HEK293 (cell line): ENCODE results near the gene NEMP2.

Source experiments
- CTCF ChIA-PET: fragments of 350-600 bp; formaldehyde crosslinking; extraction: SDS; loops from one replicate; lab custom pipeline; 2021; ENCODE audit warnings: antibody characterized with exemption; lab: Yijun Ruan, JAX
- POLR2A ChIA-PET: fragments of 300-600 bp; formaldehyde crosslinking; extraction: SDS; loops from one replicate; lab custom pipeline; 2020; ENCODE audit warnings: antibody characterized with exemption, inconsistent platforms; lab: Yijun Ruan, JAX
- H3K27ac ChIP-seq: fragments of 200-500 bp; sonication (Bioruptor generic); 2 replicates; pipeline ENCODE4 v1.5.1; 2014; ENCODE audit warnings: low read depth, low read length, control low read depth, inconsistent platforms; ENCODE audit errors: extremely low read depth
- H3K36me3 ChIP-seq, 2 experiments: fragments of 200-500 bp in 1 of 2; sonication (Bioruptor generic) in 1 of 2; 1 replicate in 1 of 2; 2 replicates in 1 of 2; pipeline ENCODE4 v1.5.1; 2014 to 2017; ENCODE audit warnings: inconsistent platforms in 2 of 2, low read length in 2 of 2; ENCODE audit not compliant: control insufficient read depth in 2 of 2, insufficient read depth in 1 of 2
- H3K4me1 ChIP-seq: fragments of 200-500 bp; sonication (Bioruptor generic); 2 replicates; pipeline ENCODE4 v1.5.1; 2014; ENCODE audit warnings: mild to moderate bottlenecking, low read length, inconsistent platforms; ENCODE audit not compliant: control insufficient read depth, insufficient read depth
- H3K4me3 ChIP-seq: 2 replicates; pipeline ENCODE4 v1.5.1; 2011; ENCODE audit warnings: low read depth, mild to moderate bottlenecking, control low read depth, low read length, moderate library complexity
- H3K9me3 ChIP-seq: fragments of 200-500 bp; sonication (Bioruptor generic); 2 replicates; pipeline ENCODE4 v1.5.1; 2014; ENCODE audit warnings: low read depth, low read length, inconsistent platforms; ENCODE audit not compliant: control insufficient read depth, insufficient read depth
- MEIS1 ChIP-seq: sonication (generic); formaldehyde crosslinking; IDR thresholded peaks from 2 replicates; pipeline ENCODE4 v1.8.1; 2022; ENCODE audit warnings: missing genetic modification reagents, mild to moderate bottlenecking, borderline replicate concordance
- REPIN1 ChIP-seq: fragments of 450-650 bp; formaldehyde crosslinking; IDR thresholded peaks from 2 replicates; pipeline ENCODE4 v1.5.1; 2017; ENCODE audit warnings: missing biosample characterization, missing genetic modification characterization, low read depth
- YY2 ChIP-seq: fragments of 450-650 bp; formaldehyde crosslinking; IDR thresholded peaks from 2 replicates; pipeline ENCODE4 v1.5.1; 2016; ENCODE audit warnings: missing biosample characterization, missing genetic modification characterization
- ZIC2 ChIP-seq: fragments of 450-650 bp; formaldehyde crosslinking; IDR thresholded peaks from 2 replicates; pipeline ENCODE4 v1.5.1; 2016; ENCODE audit warnings: missing biosample characterization, missing genetic modification characterization
- ZNF140 ChIP-seq: fragments of 450-650 bp; formaldehyde crosslinking; IDR thresholded peaks from 2 replicates; pipeline ENCODE4 v1.5.1; 2016; ENCODE audit warnings: missing biosample characterization, missing genetic modification characterization
- ZNF19 ChIP-seq: fragments of 450-650 bp; formaldehyde crosslinking; IDR thresholded peaks from 2 replicates; pipeline ENCODE4; 2016; ENCODE audit warnings: missing biosample characterization, missing genetic modification characterization, low read depth
- ZNF2 ChIP-seq: fragments of 450-650 bp; formaldehyde crosslinking; IDR thresholded peaks from 2 replicates; pipeline ENCODE4 v1.5.1; 2016; ENCODE audit warnings: missing biosample characterization, missing genetic modification characterization
- ZNF248 ChIP-seq: fragments of 450-650 bp; formaldehyde crosslinking; IDR thresholded peaks from 2 replicates; pipeline ENCODE4 v1.5.1; 2017; ENCODE audit warnings: missing biosample characterization, missing genetic modification characterization
- ZNF510 ChIP-seq: fragments of 450-650 bp; formaldehyde crosslinking; IDR thresholded peaks from 2 replicates; pipeline ENCODE4 v1.5.1; 2018; ENCODE audit warnings: mild to moderate bottlenecking, missing genetic modification characterization, missing biosample characterization; ENCODE audit not compliant: insufficient replicate concordance
- ZNF555 ChIP-seq: fragments of 450-650 bp; formaldehyde crosslinking; conservative IDR thresholded peaks from 2 replicates; pipeline ENCODE4 v1.5.1; 2017; ENCODE audit warnings: missing biosample characterization, mild to moderate bottlenecking, missing genetic modification characterization, inconsistent platforms
- ZNF623 ChIP-seq: fragments of 450-650 bp; formaldehyde crosslinking; IDR thresholded peaks from 2 replicates; pipeline ENCODE4 v1.5.1; 2016; ENCODE audit warnings: missing biosample characterization, missing genetic modification characterization
- ZNF660 ChIP-seq: fragments of 450-650 bp; IDR thresholded peaks from 2 replicates; pipeline ENCODE4 v1.5.1; 2018; ENCODE audit warnings: missing biosample characterization, mild to moderate bottlenecking, missing genetic modification characterization
- ZNF677 ChIP-seq: fragments of 450-650 bp; IDR thresholded peaks from 2 replicates; pipeline ENCODE4 v1.5.0; 2018; ENCODE audit warnings: missing biosample characterization, mild to moderate bottlenecking, missing genetic modification characterization, moderate library complexity
- ZNF785 ChIP-seq: fragments of 450-650 bp; formaldehyde crosslinking; IDR thresholded peaks from 2 replicates; pipeline ENCODE4 v1.5.1; 2016; ENCODE audit warnings: missing biosample characterization, missing genetic modification characterization
- ZSCAN30 ChIP-seq: fragments of 450-650 bp; IDR thresholded peaks from 2 replicates; pipeline ENCODE4 v1.5.1; 2018; ENCODE audit warnings: missing biosample characterization, mild to moderate bottlenecking, missing genetic modification characterization, moderate library complexity
- TF ChIP-seq, protein P1 (sequence below): fragments of 450-650 bp; formaldehyde crosslinking; IDR thresholded peaks from 2 replicates; pipeline ENCODE4 v1.5.1; 2016; ENCODE audit warnings: missing biosample characterization, missing genetic modification characterization, low read depth
- TF ChIP-seq, protein P2 (sequence below): fragments of 450-650 bp; formaldehyde crosslinking; IDR thresholded peaks from 2 replicates; pipeline ENCODE4 v1.5.1; 2016; ENCODE audit warnings: missing biosample characterization, missing genetic modification characterization
- TF ChIP-seq, protein P3 (sequence below): fragments of 450-650 bp; formaldehyde crosslinking; IDR thresholded peaks from 2 replicates; pipeline ENCODE4 v1.5.1; 2017; ENCODE audit warnings: missing biosample characterization, missing genetic modification characterization
- TF ChIP-seq, protein P4 (sequence below): fragments of 450-650 bp; formaldehyde crosslinking; IDR thresholded peaks from 2 replicates; pipeline ENCODE4 v1.5.1; 2016; ENCODE audit warnings: missing biosample characterization, missing genetic modification characterization
- TF ChIP-seq, protein P5 (sequence below): sonication (generic); formaldehyde crosslinking; IDR thresholded peaks from 2 replicates; pipeline ENCODE4 v1.8.1; 2022; ENCODE audit warnings: mild to moderate bottlenecking, moderate library complexity, missing genetic modification reagents
- TF ChIP-seq, protein P6 (sequence below): fragments of 450-650 bp; formaldehyde crosslinking; IDR thresholded peaks from 2 replicates; pipeline ENCODE4 v1.5.1; 2016; ENCODE audit warnings: missing biosample characterization, missing genetic modification characterization
- TF ChIP-seq, protein P7 (sequence below): fragments of 450-650 bp; IDR thresholded peaks from 2 replicates; pipeline ENCODE4 v1.5.1; 2018; ENCODE audit warnings: missing biosample characterization, mild to moderate bottlenecking, missing genetic modification characterization

Gene NEMP2

DNA sequence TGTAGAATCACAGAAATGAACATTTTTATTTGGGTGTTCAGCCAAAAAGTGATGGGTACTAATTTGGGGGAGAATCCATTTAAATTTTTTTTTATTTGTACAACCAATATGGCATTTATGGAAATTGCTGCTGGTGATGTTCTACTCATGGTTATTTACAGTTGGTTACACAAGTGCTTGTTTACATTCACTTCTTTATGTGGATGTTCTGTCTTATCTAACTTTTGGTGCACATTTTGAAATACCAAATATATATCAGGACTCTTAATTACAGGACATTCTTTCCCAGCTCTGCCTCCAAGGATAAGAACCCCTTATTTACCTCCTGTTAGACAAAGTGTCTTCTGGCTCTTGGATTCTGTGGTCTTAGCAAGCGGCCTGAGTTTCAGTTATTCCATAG lies 35.2 kb downstream of the NEMP2 start:
- TF ChIP-seq ZIC2 (no peak), YY2 (tag by site-specific recombination) (no peak), ZNF248 (tag by site-specific recombination) (no peak), ZNF510 (tag by site-specific recombination) (no peak), REPIN1 (tag by site-specific recombination) (no peak), ZNF785 (tag by site-specific recombination) (no peak), ZNF19 (tag by site-specific recombination) (no peak), ZNF140 (no peak), ZNF660 (tag by site-specific recombination) (no peak)
- TF ChIP-seq, protein P1, sequence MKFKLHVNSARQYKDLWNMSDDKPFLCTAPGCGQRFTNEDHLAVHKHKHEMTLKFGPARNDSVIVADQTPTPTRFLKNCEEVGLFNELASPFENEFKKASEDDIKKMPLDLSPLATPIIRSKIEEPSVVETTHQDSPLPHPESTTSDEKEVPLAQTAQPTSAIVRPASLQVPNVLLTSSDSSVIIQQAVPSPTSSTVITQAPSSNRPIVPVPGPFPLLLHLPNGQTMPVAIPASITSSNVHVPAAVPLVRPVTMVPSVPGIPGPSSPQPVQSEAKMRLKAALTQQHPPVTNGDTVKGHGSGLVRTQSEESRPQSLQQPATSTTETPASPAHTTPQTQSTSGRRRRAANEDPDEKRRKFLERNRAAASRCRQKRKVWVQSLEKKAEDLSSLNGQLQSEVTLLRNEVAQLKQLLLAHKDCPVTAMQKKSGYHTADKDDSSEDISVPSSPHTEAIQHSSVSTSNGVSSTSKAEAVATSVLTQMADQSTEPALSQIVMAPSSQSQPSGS (tag by site-specific recombination) = no peak
- TF ChIP-seq, protein P2, sequence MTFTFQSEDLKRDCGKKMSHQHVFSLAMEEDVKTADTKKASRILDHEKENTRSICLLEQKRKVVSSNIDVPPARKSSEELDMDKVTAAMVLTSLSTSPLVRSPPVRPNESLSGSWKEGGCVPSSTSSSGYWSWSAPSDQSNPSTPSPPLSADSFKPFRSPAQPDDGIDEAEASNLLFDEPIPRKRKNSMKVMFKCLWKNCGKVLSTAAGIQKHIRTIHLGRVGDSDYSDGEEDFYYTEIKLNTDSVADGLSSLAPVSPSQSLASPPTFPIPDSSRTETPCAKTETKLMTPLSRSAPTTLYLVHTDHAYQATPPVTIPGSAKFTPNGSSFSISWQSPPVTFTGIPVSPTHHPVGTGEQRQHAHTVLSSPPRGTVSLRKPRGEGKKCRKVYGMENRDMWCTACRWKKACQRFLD (tag by site-specific recombination) = no peak
- TF ChIP-seq, protein P3, sequence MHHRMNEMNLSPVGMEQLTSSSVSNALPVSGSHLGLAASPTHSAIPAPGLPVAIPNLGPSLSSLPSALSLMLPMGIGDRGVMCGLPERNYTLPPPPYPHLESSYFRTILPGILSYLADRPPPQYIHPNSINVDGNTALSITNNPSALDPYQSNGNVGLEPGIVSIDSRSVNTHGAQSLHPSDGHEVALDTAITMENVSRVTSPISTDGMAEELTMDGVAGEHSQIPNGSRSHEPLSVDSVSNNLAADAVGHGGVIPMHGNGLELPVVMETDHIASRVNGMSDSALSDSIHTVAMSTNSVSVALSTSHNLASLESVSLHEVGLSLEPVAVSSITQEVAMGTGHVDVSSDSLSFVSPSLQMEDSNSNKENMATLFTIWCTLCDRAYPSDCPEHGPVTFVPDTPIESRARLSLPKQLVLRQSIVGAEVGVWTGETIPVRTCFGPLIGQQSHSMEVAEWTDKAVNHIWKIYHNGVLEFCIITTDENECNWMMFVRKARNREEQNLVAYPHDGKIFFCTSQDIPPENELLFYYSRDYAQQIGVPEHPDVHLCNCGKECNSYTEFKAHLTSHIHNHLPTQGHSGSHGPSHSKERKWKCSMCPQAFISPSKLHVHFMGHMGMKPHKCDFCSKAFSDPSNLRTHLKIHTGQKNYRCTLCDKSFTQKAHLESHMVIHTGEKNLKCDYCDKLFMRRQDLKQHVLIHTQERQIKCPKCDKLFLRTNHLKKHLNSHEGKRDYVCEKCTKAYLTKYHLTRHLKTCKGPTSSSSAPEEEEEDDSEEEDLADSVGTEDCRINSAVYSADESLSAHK (tag by site-specific recombination) = no peak
- TF ChIP-seq, protein P4, sequence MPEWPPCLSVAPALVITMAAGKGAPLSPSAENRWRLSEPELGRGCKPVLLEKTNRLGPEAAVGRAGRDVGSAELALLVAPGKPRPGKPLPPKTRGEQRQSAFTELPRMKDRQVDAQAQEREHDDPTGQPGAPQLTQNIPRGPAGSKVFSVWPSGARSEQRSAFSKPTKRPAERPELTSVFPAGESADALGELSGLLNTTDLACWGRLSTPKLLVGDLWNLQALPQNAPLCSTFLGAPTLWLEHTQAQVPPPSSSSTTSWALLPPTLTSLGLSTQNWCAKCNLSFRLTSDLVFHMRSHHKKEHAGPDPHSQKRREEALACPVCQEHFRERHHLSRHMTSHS = no peak
- TF ChIP-seq, protein P5, sequence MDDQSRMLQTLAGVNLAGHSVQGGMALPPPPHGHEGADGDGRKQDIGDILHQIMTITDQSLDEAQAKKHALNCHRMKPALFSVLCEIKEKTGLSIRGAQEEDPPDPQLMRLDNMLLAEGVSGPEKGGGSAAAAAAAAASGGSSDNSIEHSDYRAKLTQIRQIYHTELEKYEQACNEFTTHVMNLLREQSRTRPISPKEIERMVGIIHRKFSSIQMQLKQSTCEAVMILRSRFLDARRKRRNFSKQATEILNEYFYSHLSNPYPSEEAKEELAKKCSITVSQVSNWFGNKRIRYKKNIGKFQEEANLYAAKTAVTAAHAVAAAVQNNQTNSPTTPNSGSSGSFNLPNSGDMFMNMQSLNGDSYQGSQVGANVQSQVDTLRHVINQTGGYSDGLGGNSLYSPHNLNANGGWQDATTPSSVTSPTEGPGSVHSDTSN (CRISPR knock-in tag) = no peak
- TF ChIP-seq, all 188 proteins: peak for 0
- Histone ChIP-seq H3K27ac (no peak overlapping the region), H3K4me3 (no peak overlapping the region), H3K36me3 (peaks cover 0 to 11% of the 10 kb centered on the region in 2 experiments; a peak in 2 of 3 replicates), H3K4me1 (no peaks in the 10 kb centered on the region), H3K9me3 (no peaks in the 10 kb centered on the region)
- CTCF ChIA-PET = no interaction called here
- POLR2A ChIA-PET = interaction anchor here (0.9 kb wide), 1 partner anchor 137 kb away, joined by 3 read pairs; no protein-coding TSS in a partner anchor

DNA sequence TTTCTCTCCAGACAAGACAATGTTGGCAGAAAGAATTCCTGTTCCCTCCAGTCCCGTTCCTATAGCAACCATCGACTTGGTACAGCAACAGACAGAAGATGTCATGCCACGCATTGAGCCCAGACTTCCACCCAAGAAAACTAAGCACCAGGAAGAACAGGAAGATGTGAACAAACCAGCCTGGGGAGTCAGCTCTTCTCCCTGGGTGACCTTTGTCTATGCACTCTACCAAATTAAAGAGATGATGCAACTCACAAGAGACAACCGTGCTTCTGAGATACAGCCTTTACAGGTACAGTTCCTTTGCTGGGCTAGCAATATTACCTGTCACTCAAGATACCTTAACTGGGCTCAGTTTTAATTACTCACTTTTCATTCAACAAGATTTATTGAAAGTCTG lies 37.1 kb downstream of the NEMP2 start:
- H3K27ac ChIP-seq = no peak overlapping the region
- H3K4me3 ChIP-seq = no peak overlapping the region
- no peaks in the 10 kb centered on the region for H3K4me1 ChIP-seq
- H3K36me3 ChIP-seq = peaks cover 0 to 11% of the 10 kb centered on the region in 2 experiments; a peak in 2 of 3 replicates
- ChIA-PET CTCF (no interaction called here), POLR2A (no interaction called here)
- H3K9me3 ChIP-seq = no peaks in the 10 kb centered on the region
- TF ChIP-seq ZNF677 (tag by site-specific recombination) (no peak), ZNF555 (tag by site-specific recombination) (no peak), ZSCAN30 (no peak), ZNF2 (tag by site-specific recombination) (no peak), ZNF623 (no peak), MEIS1 (CRISPR knock-in tag) (no peak)
- TF ChIP-seq, protein P3 (tag by site-specific recombination) = no peak
- TF ChIP-seq, protein P6, sequence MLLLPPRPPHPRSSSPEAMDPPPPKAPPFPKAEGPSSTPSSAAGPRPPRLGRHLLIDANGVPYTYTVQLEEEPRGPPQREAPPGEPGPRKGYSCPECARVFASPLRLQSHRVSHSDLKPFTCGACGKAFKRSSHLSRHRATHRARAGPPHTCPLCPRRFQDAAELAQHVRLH = no peak
- TF ChIP-seq, protein P7, sequence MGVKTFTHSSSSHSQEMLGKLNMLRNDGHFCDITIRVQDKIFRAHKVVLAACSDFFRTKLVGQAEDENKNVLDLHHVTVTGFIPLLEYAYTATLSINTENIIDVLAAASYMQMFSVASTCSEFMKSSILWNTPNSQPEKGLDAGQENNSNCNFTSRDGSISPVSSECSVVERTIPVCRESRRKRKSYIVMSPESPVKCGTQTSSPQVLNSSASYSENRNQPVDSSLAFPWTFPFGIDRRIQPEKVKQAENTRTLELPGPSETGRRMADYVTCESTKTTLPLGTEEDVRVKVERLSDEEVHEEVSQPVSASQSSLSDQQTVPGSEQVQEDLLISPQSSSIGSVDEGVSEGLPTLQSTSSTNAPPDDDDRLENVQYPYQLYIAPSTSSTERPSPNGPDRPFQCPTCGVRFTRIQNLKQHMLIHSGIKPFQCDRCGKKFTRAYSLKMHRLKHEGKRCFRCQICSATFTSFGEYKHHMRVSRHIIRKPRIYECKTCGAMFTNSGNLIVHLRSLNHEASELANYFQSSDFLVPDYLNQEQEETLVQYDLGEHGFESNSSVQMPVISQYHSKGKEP = no peak
